GM23248 (cell line): ENCODE data around the gene CLCNKA.

Experiments
- EZH2 ChIP-seq: fragments of 200-600 bp; sonication (generic); IDR thresholded peaks from 2 replicates; pipeline ENCODE4 v1.6.1; 2018; ENCODE audit warnings: antibody characterized with exemption, mild to moderate bottlenecking; ENCODE audit not compliant: insufficient read depth, poor library complexity, severe bottlenecking
- EZH2phosphoT487 ChIP-seq: fragments of 200-600 bp; sonication (generic); IDR thresholded peaks from 2 replicates; pipeline ENCODE4 v1.6.1; 2018; ENCODE audit warnings: antibody characterized with exemption, moderate library complexity, mild to moderate bottlenecking, low read depth; ENCODE audit not compliant: insufficient read depth

GRCh38 chr1:16017461-16018303 is 4.2 kb upstream of the CLCNKA start, which contains the start of gene HSPB7:
- TF ChIP-seq EZH2phosphoT487 (no peak), EZH2 (no peak)
